Measurements from ENCODE around the gene MRPL51. TPM values are rescaled to one million over a fixed set of nuclear protein-coding genes. Genes with fewer than 3 reads are reported as not detected.

The MRPL51 gene
- polyA plus RNA-seq, 1 donor from 2014 or later: 117 TPM

GRCh38 chr12:6539707-6540134 lies 46.7 kb upstream of the MRPL51 start:
- peaks cover 9% of the 10 kb centered on the region for H4K20me1 ChIP-seq (ENCODE audit: insufficient read depth)
- TF ChIP-seq RAD21 (conservative IDR thresholded peaks at IDR 0.05): no peak
- TF ChIP-seq EP300 (conservative IDR thresholded peaks at IDR 0.05; ENCODE audit: poor library complexity, severe bottlenecking): no peak
- no peak for TF ChIP-seq POLR2AphosphoS5 (IDR thresholded peaks at IDR 0.05)
- H3K4me2 ChIP-seq (ENCODE audit: low read length): no peak overlapping the region
- no peaks in the 10 kb centered on the region for H3K9me3 ChIP-seq (ENCODE audit: low read length)
- H3K9ac ChIP-seq (ENCODE audit: low read length): no peak overlapping the region
- no peak overlapping the region for H3K4me3 ChIP-seq (ENCODE audit: low read length)
- H3K79me2 ChIP-seq (replicated peaks; ENCODE audit: insufficient read depth, low read length): peaks cover 19% of the 10 kb centered on the region
- H3K27me3 ChIP-seq (ENCODE audit: insufficient read depth, low read depth, low read length): no peaks in the 10 kb centered on the region
- H3K36me3 ChIP-seq (ENCODE audit: insufficient read depth, low read length): peaks cover 11% of the 10 kb centered on the region
- H2AFZ ChIP-seq (ENCODE audit: low read depth, low read length): no peak overlapping the region
- no peaks in the 10 kb centered on the region for H3K9me2 ChIP-seq (ENCODE audit: insufficient read depth, low read length)
- no peaks in the 10 kb centered on the region for H3F3A ChIP-seq (ENCODE audit: insufficient read depth, low read length, poor library complexity, severe bottlenecking)
- H3K27ac ChIP-seq (ENCODE audit: low read length): no peak overlapping the region

GRCh38 chr12:6539314-6539682 lies 46.2 kb upstream of the MRPL51 start:
- TF ChIP-seq SMC3 (conservative IDR thresholded peaks at IDR 0.05; ENCODE audit: poor library complexity): no peak
- TF ChIP-seq EZH2 (IDR thresholded peaks at IDR 0.05; ENCODE audit: borderline replicate concordance, insufficient read depth, low read length, poor library complexity, severe bottlenecking): no peak
- TF ChIP-seq RAD21 (conservative IDR thresholded peaks at IDR 0.05): no peak
- TF ChIP-seq EP300 (conservative IDR thresholded peaks at IDR 0.05; ENCODE audit: poor library complexity, severe bottlenecking): no peak
- TF ChIP-seq MXI1 (conservative IDR thresholded peaks at IDR 0.05; ENCODE audit: poor library complexity, severe bottlenecking): no peak
- TF ChIP-seq CTCF (IDR thresholded peaks at IDR 0.05; ENCODE audit: poor library complexity, severe bottlenecking): no peak
- TF ChIP-seq POLR2AphosphoS5 (IDR thresholded peaks at IDR 0.05): no peak
- TF ChIP-seq TAF1 (IDR thresholded peaks at IDR 0.05; ENCODE audit: low read depth): no peak
- TF ChIP-seq REST (IDR thresholded peaks at IDR 0.05; ENCODE audit: borderline replicate concordance): no peak
- H3F3A ChIP-seq (ENCODE audit: insufficient read depth, low read length, poor library complexity, severe bottlenecking): no peaks in the 10 kb centered on the region
- H3K36me3 ChIP-seq (ENCODE audit: insufficient read depth, low read length): peaks cover 11% of the 10 kb centered on the region
- H3K9me2 ChIP-seq (ENCODE audit: insufficient read depth, low read length): no peaks in the 10 kb centered on the region
- H2AFZ ChIP-seq (ENCODE audit: low read depth, low read length): no peak overlapping the region
- H3K4me2 ChIP-seq (ENCODE audit: low read length): no peak overlapping the region
- peaks cover 9% of the 10 kb centered on the region for H4K20me1 ChIP-seq (ENCODE audit: insufficient read depth)
- H3K4me3 ChIP-seq (ENCODE audit: low read length): no peak overlapping the region
- no peaks in the 10 kb centered on the region for H3K27me3 ChIP-seq (ENCODE audit: insufficient read depth, low read depth, low read length)
- no peak overlapping the region for H3K9ac ChIP-seq (ENCODE audit: low read length)
- peaks cover 20% of the 10 kb centered on the region for H3K79me2 ChIP-seq (replicated peaks; ENCODE audit: insufficient read depth, low read length)
- no peaks in the 10 kb centered on the region for H3K9me3 ChIP-seq (ENCODE audit: low read length)
- no peak overlapping the region for H3K27ac ChIP-seq (ENCODE audit: low read length)

All from neural cell (in vitro differentiated cells).